Osteoblast (primary cell): ENCODE results near the gene CTAGE4. TPM values are rescaled to one million over a fixed set of nuclear protein-coding genes. Genes with fewer than 3 reads are reported as not detected.
A peak's percentile ranks its signal among the peaks of the same experiment; 100 is the strongest.
"Not testable (repeated sequence)": the region's sequence is repeated elsewhere in the genome, so short reads cannot be mapped to it uniquely, and the experiment has no call there.

Source experiments
- DNase-seq: peaks from one replicate; pipeline ENCODE4 v3.0.0; 2011; ENCODE audit warnings: low spot score, mixed read lengths; ENCODE audit not compliant: insufficient read length; ENCODE audit errors: missing footprints
- H2AFZ ChIP-seq: 2 replicates; pipeline ENCODE4 v1.6.0; 2011; ENCODE audit warnings: mild to moderate bottlenecking, low read length
- H3K27ac ChIP-seq: 2 replicates; pipeline ENCODE4 v1.5.1; 2011; ENCODE audit warnings: mild to moderate bottlenecking, low read depth, low read length, moderate library complexity
- H3K27me3 ChIP-seq: 2 replicates; pipeline ENCODE4 v1.6.0; 2012; ENCODE audit warnings: mild to moderate bottlenecking, control low read depth, inconsistent platforms, low read length, moderate library complexity; ENCODE audit not compliant: insufficient read depth
- H3K36me3 ChIP-seq: 2 replicates; pipeline ENCODE4 v1.5.1; 2011; ENCODE audit warnings: mild to moderate bottlenecking, low read length, control low read depth, moderate library complexity; ENCODE audit not compliant: insufficient read depth
- H3K4me1 ChIP-seq: 2 replicates; pipeline ENCODE4 v1.5.1; 2011; ENCODE audit warnings: mild to moderate bottlenecking, low read length, control low read depth, moderate library complexity; ENCODE audit not compliant: insufficient read depth
- H3K4me2 ChIP-seq: 2 replicates; pipeline ENCODE4 v1.6.0; 2011; ENCODE audit warnings: mild to moderate bottlenecking, low read length; ENCODE audit not compliant: insufficient read depth
- H3K4me3 ChIP-seq: fragments of 200-600 bp; sonication (generic); 3 replicates; pipeline ENCODE4 v1.5.1; 2012; ENCODE audit warnings: mild to moderate bottlenecking, low read length, inconsistent platforms; ENCODE audit not compliant: insufficient read depth
- H3K79me2 ChIP-seq: 2 replicates; pipeline ENCODE4 v1.6.0; 2012; ENCODE audit warnings: mild to moderate bottlenecking, low read length, control low read depth, inconsistent platforms; ENCODE audit not compliant: insufficient read depth
- H3K9me3 ChIP-seq: 2 replicates; pipeline ENCODE4 v1.5.1; 2011; ENCODE audit warnings: low read depth, low read length, control low read depth
- H4K20me1 ChIP-seq: 2 replicates; pipeline ENCODE4 v1.6.0; 2012; ENCODE audit warnings: mild to moderate bottlenecking, low read length, control low read depth; ENCODE audit not compliant: insufficient read depth
- CTCF ChIP-seq: IDR thresholded peaks from 2 replicates; pipeline ENCODE4 v1.5.1; 2011; ENCODE audit warnings: mild to moderate bottlenecking, low read depth, low read length, moderate library complexity; ENCODE audit errors: extremely low read depth
- total RNA-seq: library from RNA; depleted of rRNA; stranded (reverse); fragments of >200 nt; gene quantifications from 2 replicates; pipeline ENCODE4 v1.2.3, GENCODE V29; 2012

Gene CTAGE4
- total RNA-seq, 1 donor, result 0.36 TPM

GRCh38 chr7:144174613-144175012, 8.7 kb upstream of the CTAGE4 start:
- H3K36me3 ChIP-seq, result no peaks in the 10 kb centered on the region
- no peak overlapping the region for H2AFZ ChIP-seq
- no peak overlapping the region for H3K27ac ChIP-seq
- H3K27me3 ChIP-seq, result no peaks in the 10 kb centered on the region
- no peak for DNase-seq
- H3K4me2 ChIP-seq, result no peak overlapping the region
- no peaks in the 10 kb centered on the region for H4K20me1 ChIP-seq
- no peaks in the 10 kb centered on the region for H3K9me3 ChIP-seq
- H3K4me3 ChIP-seq, result no peak overlapping the region
- H3K79me2 ChIP-seq, result no peaks in the 10 kb centered on the region
- no peak for TF ChIP-seq CTCF
- H3K4me1 ChIP-seq, result no peaks in the 10 kb centered on the region

GRCh38 chr7:144178380-144179164, 4.7 kb upstream of the CTAGE4 start:
- H3K79me2 ChIP-seq, H3K36me3 ChIP-seq, H3K4me2 ChIP-seq, H3K27me3 ChIP-seq, H4K20me1 ChIP-seq, DNase-seq, H3K4me1 ChIP-seq, H3K9me3 ChIP-seq, H3K27ac ChIP-seq, H2AFZ ChIP-seq, H3K4me3 ChIP-seq: not testable (repeated sequence)
- peak; percentile 39 for TF ChIP-seq CTCF

- H3K27ac ChIP-seq, DNase-seq, H3K9me3 ChIP-seq: not testable (repeated sequence)
Measured at GRCh38 chr7:144179165-144179479, 4.1 kb upstream of the CTAGE4 start.

GRCh38 chr7:144187848-144188247, 4.6 kb downstream of the CTAGE4 start:
- H3K36me3 ChIP-seq, H3K27ac ChIP-seq, H3K4me3 ChIP-seq, H3K4me1 ChIP-seq, H3K79me2 ChIP-seq, DNase-seq, H2AFZ ChIP-seq, H3K27me3 ChIP-seq, H4K20me1 ChIP-seq, H3K9me3 ChIP-seq, H3K4me2 ChIP-seq: not testable (repeated sequence)

More at GRCh38 chr7:144179165-144179479, 4.1 kb upstream of the CTAGE4 start:
- not testable (repeated sequence) for H3K79me2 ChIP-seq, H4K20me1 ChIP-seq, H3K27me3 ChIP-seq, H2AFZ ChIP-seq, H3K4me1 ChIP-seq, H3K4me2 ChIP-seq, H3K36me3 ChIP-seq, H3K4me3 ChIP-seq

GRCh38 chr7:144188578-144189171, 5.4 kb downstream of the CTAGE4 start:
- H3K4me2 ChIP-seq, H4K20me1 ChIP-seq, H3K27me3 ChIP-seq, H2AFZ ChIP-seq, H3K27ac ChIP-seq, H3K9me3 ChIP-seq, H3K4me1 ChIP-seq, DNase-seq, H3K79me2 ChIP-seq, H3K36me3 ChIP-seq, H3K4me3 ChIP-seq: not testable (repeated sequence)

- DNase-seq, H2AFZ ChIP-seq, H3K4me2 ChIP-seq, H3K27me3 ChIP-seq, H3K36me3 ChIP-seq, H3K79me2 ChIP-seq, H3K27ac ChIP-seq, H3K9me3 ChIP-seq, H3K4me3 ChIP-seq, H3K4me1 ChIP-seq, H4K20me1 ChIP-seq: not testable (repeated sequence)
Measured at GRCh38 chr7:144193782-144194181, 10.5 kb downstream of the CTAGE4 start.

- DNase-seq, H4K20me1 ChIP-seq, H3K4me1 ChIP-seq, H3K27ac ChIP-seq, H3K27me3 ChIP-seq, H3K9me3 ChIP-seq, H2AFZ ChIP-seq, H3K79me2 ChIP-seq, H3K4me2 ChIP-seq, H3K4me3 ChIP-seq, H3K36me3 ChIP-seq: not testable (repeated sequence)
Measured at GRCh38 chr7:144194453-144194852, 11.2 kb downstream of the CTAGE4 start.
